GM18861 (cell line): Measurements from ENCODE around the gene DDA1.

ENCODE experiments used
- ATAC-seq: cut with Tn5 transposase; IDR thresholded peaks from one replicate; pipeline ENCODE4 v1.9.1; 2021; ENCODE audit not compliant: unreplicated experiment

The DDA1 gene

DNA sequence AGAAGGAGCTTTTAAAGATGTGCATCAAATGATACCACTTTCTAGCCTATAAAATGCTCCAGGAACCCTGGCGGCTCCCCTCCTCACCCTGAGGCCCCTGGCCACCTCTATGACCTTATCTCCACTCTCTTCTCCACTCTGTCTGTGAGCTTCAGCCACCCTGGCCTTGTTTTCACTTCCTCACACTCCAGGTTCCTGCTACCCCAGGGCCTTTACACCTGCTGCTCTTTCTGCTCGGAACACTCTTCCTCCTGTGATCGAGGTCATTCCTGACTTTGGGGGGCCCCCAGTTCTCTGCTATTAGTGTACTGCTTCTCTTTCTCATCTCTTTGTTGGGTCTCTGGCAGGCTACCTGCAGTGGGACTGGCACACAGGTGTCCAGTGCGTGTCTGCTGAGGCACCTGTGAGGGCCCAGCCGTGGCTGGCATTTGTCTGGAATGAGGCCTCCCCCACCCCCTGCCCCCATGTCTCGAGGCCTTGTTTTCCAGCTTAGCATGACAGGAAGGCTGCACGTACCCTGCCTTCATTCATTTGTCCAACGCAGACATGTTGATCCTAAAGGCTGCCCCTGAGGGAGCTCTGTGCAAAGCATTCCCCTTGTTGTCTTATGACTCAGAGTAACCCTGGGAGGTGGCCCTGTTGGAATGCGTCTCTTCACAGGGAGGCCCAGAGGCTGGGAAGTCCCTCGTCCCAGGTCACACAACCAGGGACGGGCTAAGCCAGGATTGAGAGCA is 2.3 kb downstream of the DDA1 start:
- no peak for ATAC-seq

GRCh38 chr19:17312189-17313113 is 3.1 kb downstream of the DDA1 start:
- ATAC-seq = no peak

GRCh38 chr19:17314007-17314593 is 4.7 kb downstream of the DDA1 start:
- no peak for ATAC-seq

- ATAC-seq = no peak
Observed at GRCh38 chr19:17318966-17319365, 9.6 kb downstream of the DDA1 start.

GRCh38 chr19:17319473-17320238 is 10.3 kb downstream of the DDA1 start:
- no peak for ATAC-seq

- no peak for ATAC-seq
Observed at GRCh38 chr19:17320435-17320834, 11.1 kb downstream of the DDA1 start.

GRCh38 chr19:17321655-17322489 is 12.5 kb downstream of the DDA1 start:
- ATAC-seq = no peak

GRCh38 chr19:17322854-17323253 is 13.5 kb downstream of the DDA1 start:
- ATAC-seq = no peak

- ATAC-seq = no peak
Observed at GRCh38 chr19:17323300-17323963, 14.1 kb downstream of the DDA1 start.

DNA sequence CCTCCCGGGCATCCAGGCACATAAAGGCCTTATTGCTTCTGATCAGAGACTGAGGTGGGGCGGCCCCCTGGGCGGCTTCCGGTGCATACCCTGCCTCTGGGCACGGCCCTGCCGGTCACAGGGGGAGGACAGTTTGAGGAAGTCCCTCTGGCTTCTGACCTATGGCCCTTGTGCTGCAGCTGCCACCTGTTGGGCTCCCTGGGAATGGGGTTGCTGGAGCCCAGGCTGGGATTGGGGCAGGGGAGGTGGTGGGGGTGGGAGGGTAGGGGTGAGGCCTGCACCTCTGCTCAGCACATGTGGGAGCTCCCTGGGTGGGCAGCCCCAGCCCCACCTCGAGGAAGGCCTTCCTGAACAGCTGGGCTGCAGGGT is 14.6 kb downstream of the DDA1 start:
- ATAC-seq = no peak

- no peak for ATAC-seq
Observed at GRCh38 chr19:17324357-17325114, 15.2 kb downstream of the DDA1 start.

DNA sequence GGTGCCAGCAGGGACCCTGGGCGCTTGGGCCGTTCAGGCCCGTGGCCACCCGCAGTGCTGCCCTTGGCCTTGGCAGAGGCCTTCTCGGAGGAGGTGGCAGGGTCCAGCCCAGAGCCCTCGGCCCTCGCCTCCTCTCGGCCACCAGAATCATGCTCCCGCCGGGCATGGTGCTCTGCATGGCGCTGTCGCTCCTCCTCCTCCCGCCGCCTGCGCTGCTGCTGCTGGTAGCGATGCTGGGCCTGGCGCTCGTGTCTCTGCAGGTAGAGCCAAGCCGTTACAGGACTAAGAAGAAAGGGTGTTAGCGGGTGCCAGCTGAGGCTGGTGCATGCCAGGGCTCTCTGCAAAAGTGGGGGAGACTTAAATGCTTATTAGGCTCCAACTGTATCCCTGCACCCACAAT is 15.8 kb downstream of the DDA1 start:
- ATAC-seq = no peak

DNA sequence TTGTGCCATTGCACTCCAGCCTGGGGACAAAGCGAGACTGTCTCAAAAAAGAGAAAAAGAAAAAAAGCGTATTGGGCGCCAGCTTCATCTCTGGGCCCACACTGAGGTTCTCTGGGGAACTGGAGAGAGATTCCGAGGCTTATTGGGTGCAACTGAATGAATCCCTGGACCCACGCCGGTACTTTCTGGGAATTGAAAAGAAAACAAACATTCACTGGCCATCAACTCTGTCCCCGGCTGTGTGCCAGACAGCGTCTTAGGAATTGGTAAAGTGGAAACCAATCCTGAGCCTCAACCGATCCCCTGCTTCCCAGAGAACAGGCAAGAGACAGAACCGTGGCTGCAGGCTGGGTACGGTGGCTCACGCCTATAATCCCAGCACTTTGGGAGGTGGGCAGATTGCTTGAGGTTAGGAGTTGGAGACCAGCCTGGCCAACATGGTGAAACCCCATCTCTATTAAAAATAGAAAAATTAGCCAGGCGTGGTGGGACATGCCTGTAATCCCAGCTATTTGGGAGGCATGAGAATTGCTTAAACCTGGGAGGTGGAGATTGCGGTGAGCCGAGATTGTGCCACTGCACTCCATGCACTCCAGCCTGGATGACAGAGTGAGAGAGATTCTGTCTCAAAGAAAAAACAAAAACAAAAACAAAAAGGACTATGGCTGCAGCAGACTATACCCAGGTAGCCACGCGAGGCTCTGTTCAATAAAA is 16.7 kb downstream of the DDA1 start:
- no peak for ATAC-seq

DNA sequence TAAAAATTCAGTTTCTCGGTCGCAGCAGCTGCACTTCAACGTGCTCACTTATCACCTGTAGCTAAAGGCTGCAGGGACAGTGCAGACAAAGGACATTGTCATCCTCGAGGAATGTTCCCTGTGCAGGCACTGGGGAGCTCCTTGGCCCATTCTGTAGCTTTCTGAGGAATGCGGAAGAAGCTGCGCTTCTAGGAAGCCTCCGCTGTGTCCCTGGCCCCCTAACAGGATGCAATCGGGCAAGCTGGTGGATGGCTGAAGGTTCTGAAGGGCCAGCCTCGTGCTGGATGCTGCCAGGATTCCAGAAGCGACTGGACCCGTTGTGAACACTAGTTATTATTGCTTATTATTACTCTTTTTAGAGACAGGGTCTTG is 17.2 kb downstream of the DDA1 start:
- no peak for ATAC-seq

- no peak for ATAC-seq
Observed at GRCh38 chr19:17327068-17327653, 17.8 kb downstream of the DDA1 start.

DNA sequence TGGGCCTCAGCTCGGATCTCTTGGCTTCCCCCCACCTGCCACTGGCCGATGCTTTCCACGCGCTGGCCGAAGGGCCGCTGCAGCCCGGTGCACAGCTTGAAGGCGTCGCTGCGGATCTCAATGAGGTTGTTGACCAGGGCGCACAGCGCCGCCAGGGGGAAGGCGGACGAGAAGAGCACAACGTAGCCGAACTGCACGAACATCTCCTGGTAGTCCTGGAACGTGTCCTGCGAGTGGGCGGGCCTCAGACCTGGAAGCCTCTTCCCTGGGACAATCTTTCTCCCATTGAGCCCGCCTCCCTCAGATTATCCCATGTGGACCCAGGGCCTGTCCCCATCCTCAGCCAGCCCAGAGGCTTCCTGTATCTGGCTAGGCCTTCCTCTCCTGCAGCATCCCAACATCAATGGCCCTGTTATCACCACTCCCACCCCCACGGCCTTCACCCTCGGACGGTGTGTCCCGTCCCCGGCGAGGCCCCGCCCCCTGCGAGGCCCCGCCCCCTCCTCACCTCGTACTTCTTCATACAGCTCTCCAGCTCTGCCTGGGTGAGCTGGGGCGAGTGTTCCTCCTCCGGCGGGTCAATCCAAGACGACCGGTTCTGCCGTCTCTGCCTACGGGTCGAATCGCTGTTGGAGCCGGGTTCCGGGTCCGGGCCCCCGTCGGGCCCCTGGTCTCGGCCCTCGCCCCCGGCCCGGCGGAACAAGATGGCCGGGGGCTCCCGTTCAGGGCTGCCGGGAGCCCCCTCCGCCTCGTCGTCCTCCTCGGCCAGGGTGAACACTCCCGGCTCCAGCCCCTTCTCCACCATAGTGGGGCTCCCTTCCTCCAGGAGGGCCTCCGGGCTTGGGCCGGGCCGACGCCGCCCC is 18.5 kb downstream of the DDA1 start:
- no peak for ATAC-seq
